HG03469 (cell line): ENCODE results near the gene ATP12A.
A peak's percentile ranks its signal among the peaks of the same experiment; 100 is the strongest.

ENCODE experiments used
- ATAC-seq: cut with Tn5 transposase; IDR thresholded peaks from one replicate; pipeline ENCODE4 v1.9.1; 2021; ENCODE audit warnings: mild to moderate bottlenecking, moderate library complexity, moderate number of reproducible peaks; ENCODE audit not compliant: unreplicated experiment

ATP12A gene

DNA sequence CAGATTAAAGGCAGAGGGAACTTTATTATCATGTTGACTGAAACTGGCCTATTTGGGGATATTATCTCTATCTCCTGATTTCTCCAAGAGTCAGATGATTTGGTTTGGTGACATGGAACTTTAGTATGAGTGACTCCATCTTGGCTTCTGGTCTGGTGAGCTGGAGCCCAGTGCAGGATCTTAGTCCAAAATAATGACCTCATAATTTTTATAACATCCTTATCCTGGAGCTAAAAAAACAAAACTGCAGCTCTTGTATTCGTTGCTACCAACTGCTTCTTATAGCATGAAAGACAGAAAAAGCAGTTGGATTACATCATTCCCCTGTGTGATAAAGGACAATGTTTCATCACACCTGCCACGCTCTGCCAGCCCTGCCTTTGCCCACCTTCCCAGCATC is 44.5 kb downstream of the ATP12A start:
- no peak for ATAC-seq

DNA sequence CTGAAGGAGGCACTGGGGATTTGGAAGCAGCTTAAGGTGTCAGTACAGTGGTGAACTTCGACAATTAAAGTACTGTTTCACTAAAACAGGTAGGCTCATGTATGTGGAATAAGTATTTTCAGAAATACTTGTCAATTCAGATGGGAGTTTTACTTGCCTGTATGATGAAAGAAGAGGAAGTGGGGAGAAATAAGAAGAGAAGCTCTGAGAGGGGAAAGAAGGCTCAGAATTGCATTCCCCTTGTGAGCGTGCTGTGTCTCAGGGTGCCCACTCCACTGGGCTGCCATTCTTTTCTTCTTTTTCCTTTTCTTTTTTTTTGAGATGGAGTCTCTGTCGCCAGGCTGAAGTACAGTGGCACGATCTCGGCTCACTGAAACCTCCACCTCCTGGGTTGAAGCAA is 45.2 kb downstream of the ATP12A start:
- no peak for ATAC-seq

DNA sequence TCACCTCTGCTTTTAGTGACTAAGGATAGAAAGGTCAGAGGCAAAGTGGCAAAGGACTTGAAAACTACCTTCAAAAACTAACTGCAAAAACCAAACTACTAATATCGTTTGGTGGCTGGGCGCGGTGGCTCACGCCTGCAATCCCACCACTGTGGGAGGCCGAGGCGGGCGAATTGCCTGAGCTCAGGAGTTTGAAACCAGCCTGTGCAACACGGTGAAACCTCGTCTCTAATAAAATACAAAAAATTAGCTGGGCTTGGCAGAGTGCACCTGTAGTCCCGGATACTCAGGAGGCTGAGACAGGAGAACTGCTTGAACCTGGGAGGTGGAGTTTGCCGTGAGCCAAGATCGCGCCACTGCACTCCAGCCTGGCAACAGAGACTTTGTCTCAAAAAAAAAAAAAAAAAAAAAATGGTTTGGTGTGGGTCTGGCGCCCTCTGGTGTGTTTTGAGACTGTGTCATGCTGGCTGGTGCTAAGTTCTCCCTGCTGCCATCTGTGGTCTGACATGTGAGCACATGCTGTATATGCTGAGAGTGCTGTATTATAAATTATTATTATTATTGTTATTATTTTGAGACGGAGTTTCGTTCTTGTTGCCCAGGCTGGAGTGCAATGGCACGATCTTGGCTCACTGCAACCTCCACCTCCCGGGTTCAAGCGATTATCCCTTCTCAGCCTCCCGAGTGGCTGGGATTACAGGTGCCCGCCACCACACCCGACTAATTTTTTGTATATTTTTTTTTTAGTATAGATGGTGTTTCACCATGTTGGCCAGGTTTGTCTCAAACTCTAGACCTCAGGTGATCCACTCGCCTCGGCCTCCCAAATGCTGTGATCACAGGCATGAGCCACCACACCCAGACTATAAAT is 47.8 kb downstream of the ATP12A start:
- peak; percentile 71 for ATAC-seq

DNA sequence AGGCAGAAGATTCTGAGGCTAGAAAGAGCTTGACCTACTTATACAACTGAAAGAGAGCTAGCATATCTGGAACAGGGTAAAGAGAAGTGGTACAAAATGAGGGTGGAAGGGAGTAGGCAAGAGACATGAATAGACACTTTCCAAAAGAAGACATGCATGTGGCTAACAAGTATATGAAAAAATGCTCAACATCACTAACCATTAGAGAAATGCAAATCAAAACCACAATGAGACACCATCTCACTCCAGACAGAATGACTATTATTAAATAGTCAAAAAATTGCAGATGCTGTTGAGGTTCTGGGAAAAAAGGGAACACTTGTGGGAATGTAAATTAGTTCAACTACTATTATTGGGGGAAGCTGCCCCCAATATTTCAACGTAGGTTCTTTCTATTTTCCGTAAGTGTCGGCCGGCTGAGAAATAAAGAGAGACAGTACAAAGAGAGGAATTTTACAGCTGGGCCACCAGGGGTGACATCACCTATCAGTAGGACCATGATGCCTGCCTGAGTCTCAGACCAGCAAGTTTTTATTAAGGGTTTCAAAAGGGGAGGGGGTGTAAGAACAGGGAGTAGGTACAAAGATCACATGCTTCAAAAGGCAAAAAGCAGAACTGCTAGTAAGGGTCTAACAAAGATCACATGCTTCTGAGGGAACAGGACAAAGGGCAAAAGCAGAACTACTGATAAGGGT is 50.8 kb downstream of the ATP12A start:
- ATAC-seq: peak; percentile 73

DNA sequence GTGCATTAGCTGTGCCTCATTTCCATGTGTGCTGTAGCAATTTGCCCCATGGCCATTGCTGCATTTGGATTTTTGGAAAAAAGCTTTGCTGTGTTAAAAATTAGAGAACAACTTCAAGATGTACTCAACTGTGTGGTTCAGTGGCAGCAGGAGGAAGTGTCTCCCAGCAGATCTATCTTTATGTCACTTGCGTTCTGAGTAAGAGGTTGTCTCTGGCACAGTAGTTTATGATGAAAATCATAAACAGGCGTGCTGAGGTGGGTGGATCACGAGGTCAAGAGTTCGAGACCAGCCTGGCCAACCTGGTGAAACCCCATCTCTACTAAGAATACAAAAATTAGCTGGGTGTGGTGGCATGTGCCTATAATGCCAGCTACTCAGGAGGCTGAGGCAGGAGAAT is 54.7 kb downstream of the ATP12A start:
- no peak for ATAC-seq

DNA sequence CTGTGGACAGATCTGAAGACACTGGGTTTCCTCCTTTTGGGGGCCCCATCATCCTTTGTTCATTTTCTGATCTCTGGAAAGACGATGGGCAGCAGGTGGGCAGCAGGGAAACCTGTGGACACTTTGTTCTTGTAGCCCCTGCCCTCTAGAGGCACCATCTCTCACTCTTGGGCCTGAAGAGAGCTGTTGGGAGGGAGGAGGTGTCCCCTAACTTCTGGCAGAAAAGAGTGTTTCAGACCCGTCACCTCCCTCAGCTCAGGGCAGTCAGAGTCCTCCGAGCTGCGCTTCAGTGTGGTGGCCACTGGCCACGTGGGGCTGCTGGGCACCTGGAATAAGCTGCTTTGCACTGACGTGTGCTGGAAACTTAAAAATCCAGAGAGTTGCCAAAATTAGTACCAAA is 56.8 kb downstream of the ATP12A start:
- ATAC-seq: no peak

DNA sequence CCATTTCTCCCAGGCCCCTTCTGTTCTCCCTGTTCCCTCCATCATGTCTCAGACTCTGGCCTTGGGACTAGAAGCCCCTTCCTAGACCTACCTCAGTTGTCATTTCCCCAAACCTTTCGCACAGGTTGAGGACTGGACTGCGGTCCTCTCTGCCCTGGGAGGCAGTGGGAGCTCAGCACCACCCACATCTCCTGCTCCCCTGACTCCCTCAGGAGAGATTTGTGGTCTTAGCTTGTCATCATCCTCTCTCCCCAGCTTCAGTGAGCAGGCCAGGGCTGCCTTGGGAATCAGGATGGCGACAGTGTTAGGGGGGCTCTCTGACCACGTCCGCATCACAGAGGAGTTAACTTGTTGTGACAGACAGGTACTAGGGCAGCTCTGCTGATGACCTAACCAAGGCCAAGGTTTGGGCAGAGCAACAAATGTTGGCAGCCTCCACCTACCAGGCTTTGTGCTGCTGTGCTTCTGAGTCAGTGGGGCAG is 58.2 kb downstream of the ATP12A start:
- no peak for ATAC-seq

DNA sequence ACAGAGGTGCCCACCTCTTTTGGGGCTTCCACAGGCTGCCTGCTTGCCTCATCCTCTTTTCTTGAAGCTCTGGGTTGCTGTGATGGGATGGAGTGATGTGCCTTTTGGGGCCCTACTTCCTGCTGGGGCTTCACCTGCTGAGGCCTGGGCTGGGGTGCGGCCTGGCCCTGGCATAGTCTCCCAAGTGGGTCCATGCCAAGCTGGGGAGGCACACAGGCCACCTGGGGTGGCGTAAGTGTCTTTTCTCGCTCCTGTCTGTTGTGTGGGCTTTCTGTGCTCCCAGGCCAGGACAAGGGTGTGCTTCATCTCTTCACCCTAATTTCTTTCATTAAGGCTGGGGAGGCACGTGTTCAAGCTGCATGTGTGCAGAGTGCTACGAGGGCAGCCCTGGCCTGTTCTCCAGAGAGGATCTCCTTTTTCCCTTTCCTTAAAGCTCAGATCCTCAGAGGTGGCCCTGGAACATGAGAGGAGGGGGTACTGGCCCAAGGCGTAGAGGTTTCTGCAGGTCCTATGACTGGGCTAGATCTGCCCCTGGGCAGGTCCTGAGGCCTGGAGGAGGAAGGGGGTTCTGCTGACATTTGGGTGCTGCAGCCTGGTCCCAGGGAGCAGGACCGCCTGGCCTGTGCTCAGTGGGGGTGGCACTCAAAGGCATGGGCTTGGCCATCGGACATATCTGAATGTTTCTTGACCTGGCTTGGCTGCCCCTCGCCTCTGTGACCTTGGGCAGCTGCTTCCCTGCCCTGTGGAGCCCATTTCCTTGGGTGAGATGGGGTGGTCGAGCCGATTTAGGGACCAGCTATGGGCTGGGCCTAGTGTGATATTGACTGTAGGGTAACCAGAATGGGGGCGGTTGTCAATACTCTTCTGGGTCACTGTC is 60.0 kb downstream of the ATP12A start:
- no peak for ATAC-seq

DNA sequence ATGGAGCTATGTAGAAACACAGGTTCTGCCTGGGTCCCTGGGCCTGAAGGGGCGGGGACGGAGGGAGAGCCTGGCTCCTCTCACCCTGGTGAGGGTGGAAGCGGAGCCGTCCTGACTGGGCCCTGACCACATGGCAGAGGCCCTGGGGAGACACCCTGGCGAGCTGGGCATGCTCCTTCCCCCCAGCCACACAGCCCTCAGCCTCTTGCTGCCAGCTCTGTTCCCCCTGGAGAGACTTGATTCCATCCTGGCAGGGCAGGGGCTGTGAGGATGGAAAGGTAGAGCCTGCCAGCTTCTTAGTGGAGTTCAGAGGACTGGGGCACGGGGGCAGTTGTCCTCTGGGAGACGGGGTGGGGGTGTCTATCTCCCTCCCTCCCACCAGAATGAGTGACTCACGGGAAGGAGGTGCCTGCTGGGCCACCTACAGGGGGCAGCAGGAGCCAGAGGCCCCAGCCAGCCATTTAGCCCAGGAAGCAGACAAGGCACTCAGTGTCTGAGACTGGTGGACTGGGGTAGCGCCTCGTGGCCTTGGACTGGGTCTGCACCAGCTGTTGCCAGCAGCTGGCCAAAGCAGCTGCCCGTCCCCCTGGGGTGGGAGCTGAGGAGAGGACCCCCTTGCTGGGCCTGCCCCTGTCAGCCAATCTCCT is 60.9 kb downstream of the ATP12A start:
- no peak for ATAC-seq

DNA sequence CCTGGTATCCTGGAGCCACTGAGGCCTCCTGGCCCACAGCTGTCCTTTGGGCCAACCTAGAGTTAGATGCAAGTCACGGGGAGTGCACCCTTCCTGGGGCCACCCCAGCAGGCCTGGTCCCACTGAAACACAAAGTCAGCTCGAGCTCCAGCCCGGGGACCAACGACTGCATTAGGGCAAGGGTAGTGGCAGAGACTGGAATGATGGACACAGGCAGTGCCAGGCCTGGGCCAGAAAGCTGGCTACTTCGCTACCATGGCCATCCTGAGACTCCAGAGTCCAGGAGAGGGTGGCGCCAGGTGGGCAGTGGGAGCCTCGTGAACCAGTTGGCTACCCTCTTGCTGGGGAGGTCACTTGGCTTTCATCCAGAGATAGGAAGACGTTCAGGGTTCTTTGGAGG is 61.6 kb downstream of the ATP12A start:
- ATAC-seq: no peak

DNA sequence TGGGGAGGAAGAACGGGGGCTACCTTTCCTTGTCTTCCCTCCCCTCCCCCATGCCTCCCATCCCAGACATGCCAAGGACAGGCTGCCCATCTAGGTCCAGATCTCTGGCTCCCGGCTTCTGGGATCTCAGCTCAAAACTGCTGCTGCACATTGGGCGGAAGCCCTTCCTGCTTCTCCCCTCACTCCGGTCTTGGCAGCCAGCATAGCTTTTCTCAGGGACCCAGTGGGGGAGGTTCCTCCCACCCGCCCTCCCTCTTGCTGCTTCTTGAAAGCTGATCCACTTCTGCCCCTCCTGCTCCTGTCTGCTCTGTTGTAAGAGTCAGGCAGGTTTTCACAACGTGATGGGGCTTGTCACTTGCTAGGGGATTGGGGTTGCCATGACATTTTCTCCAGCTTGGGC is 62.1 kb downstream of the ATP12A start:
- no peak for ATAC-seq

DNA sequence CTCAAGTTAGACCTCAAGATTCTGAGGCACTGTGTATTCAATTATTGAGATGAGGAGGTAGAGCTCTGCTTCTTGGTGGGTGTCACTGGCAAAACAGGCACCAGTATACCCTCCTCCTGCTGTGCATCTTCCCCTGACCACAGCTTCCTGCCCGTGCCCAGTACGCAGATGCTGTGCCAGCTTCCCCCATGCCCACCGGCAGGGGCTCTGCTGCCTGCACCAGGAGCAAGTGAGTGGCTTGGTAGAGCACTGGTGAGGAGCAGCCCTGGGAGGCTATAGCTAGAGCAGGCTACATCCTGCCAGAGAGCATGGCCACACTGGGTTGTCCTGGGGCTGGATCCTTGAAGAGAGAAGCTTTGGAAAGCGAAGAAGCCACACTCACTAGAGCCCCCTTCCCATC is 62.8 kb downstream of the ATP12A start:
- ATAC-seq: no peak

DNA sequence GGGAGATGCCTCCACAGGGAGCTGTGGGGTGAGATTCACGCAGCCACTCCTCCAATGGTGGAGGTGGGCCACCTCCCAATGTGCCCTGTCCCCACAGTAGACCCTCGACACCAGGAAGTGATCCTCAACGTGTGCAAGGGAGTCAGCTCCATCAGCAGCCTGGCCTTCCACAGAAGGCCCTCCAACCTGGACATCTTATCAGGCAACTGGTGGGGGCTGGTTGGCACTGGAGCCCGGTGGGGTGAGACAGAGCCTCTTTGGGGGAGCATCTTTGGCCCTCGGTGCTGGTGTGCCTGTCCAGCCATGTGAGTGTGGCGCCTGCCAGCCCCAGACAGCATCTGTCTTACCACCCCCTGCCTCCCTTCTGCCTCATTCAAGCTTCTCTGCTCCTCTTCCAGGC is 64.0 kb downstream of the ATP12A start:
- no peak for ATAC-seq

DNA sequence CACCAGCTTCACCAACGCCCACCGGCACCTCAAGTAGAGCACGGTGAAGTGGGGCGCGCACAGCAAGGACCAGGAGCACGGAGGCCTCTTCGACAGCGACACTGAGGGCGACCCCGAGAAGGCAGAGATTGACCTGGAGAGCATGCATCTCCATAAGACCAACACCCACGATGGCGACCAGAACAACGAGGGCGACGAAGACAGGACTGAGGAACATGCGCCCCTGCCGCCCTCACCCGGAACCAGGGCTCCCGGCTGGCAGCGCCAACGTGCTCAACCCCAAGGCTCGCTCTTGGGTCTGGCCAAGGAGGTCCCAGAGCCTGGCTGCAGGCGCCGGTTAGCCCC is 65.3 kb downstream of the ATP12A start:
- no peak for ATAC-seq

DNA sequence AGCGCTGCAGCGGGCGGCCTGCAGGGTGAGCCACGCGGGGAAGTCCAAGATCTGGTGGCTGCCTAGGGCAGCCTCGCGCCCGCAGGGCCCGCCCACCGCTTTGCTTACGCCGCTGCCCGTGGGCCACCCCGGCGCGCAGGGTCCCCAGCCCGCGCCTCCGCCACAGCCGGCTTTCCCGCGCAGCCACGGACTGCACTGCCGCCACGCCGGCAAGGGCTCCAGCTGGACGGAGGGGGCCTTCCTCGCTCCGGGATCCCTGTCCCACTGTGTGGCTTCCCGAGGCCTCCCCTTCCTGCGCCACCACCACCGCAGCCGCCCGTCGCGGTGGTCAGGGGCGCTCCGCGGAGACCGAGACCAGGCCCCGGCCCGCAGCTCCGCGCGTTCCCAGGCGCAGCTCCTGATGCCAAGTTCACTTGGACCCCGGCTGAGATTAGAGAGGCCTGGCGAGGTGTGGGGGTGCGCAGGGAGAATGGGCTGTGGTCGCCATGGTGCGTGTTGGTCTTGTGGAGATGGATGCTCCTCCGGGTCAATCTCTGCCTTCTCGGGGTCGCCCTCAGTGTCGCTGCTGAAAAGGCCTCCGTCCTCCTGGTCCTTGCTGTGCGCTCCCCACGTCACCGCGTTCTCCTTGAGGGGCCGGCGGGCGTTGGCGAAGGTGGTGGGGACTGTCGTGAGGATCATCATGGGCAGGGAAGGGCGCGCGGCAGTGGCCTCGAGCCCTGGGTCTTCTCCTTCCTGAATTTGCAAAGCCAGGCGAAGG is 65.8 kb downstream of the ATP12A start:
- no peak for ATAC-seq

DNA sequence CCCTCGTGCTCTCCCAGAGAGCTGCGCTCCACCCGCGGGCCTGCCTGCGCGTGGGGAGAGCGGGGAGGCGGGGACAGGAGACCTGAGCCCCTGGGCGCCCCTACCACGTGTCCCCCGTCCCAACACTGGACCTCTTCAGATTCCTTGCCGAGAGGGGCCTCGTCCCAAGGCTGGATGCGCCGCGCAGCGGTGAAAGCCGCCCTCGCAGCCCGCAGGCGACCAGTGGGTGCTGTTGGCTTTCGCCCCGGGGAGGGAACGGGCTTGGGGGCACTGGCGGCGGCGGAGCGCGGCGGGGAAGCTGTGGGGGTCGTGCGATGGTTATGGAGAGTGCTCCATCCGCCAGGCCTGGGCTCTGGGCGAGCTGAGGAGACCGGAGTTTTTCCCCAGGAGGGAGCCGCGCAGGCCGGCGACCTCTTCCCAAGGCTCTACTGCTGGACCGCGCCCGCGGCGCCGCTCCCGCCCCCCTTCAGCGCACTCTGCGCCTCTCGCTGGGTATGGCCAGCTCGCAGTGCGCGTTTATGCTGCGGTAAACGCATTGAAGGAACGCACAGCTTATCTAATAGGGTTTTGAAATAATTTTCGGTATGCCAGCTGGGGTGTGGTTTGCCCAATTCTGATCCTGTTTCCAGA is 66.5 kb downstream of the ATP12A start:
- ATAC-seq: no peak

DNA sequence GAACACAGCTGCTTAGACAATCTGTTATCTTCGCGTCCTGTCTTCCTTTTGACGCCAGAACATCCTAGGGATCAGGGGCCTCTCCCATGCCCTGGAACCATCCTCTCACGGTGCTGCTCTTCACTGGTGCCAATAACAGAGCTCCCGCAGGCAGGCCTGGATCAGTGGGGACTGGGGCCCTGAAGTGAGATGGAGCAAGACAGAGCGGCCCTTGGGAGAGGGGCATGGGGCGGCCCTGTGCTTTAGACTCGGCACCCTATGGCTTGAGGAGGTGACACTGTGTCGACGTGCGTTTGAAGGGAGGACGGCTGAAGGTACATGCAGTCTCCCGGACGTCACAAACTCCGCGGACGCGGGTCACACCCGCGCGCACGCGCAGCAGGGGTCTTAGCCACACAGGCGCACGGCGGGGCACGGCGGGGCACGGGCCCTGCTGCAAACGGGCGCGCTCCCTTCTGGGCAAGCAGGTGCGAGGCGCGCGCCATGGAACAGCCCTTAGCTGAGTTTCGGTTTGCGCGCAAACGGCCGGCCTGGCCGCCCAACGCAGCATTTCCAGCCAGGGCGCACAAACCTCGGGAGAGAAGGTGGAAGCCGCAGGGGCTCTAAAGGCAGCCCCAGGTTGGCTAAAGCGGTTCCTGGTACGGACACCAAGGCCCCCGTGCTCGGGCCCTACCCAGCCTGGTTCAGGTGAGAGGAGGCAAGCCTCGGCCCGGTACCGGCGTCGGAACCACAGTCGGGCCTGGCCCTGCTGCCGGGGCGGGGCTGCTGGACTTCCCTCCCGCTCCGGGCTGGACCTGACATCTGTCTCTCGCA is 67.2 kb downstream of the ATP12A start:
- no peak for ATAC-seq

DNA sequence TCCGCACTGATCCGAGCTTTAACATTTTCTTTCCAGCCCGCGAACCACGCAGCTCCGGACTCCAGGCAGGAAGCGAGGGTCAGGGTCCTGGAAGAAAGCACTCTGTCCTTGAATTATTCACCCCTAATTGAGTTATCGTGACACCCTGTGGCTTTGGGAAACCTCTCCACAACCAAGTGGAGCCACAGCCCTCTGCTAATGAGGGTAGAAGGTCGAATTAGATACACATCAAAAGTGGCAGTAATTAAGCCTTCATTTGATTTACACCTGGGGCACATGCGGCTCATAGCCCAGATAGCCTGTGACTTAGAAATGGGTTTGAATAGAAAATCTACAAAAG is 67.8 kb downstream of the ATP12A start:
- no peak for ATAC-seq

DNA sequence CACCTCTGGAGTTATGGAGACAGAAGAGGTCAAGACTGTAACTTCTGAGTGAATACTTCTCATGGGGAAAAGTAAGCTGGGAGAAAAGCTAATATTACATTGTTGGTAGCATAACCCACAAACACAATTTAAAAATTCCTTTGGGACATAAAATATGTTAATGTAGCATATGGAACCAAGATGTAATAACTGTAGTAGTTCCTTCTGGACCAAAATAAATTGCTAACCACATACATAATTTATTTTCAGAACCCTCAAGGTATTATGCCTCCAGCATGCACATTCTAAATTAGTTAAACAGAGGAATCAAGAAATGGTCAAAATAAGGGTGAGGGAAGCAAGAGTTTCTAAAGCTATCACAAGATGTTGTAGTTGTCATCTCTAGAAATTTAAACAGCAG is 79.0 kb downstream of the ATP12A start:
- ATAC-seq: no peak
